ENCODE data around the gene SOX6. TPM values are rescaled to one million over a fixed set of nuclear protein-coding genes. Genes with fewer than 3 reads are reported as not detected.

SOX6 gene
- total RNA-seq, 1 experiment from 2014 or later = not detected

DNA sequence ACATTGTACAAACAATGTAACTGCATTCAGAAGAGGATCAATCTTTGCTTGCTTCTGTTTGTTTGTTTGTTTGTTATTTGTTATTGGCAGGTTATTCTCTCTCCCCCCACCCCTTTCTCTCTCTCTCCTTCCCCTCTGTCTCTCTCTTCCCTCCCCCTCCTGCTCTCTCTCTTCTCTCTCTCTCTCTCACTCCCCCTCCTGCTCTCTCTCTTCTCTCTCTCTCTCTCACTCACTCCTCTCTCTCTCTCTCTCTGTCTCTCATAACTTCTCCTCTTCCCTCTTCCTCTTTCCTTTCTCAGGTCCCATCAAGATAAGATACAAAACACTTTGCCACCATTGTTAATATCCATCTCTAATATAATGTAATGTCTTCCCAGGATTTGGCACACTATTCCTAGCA, 236.3 kb downstream of the SOX6 start:
- Histone ChIP-seq H3K23me2 (ENCODE audit: insufficient read length, low read depth, low read length, poor library complexity, severe bottlenecking) (no peaks in the 10 kb centered on the region), H3K27me3 (ENCODE audit: insufficient read depth, low read length) (no peaks in the 10 kb centered on the region), H3K9me3 (ENCODE audit: control insufficient read depth, low read depth, low read length) (no peaks in the 10 kb centered on the region), H2AK5ac (ENCODE audit: insufficient read length, low read length) (no peak overlapping the region), H3K18ac (ENCODE audit: insufficient read length, low read depth, low read length) (no peak overlapping the region), H4K91ac (ENCODE audit: insufficient read length, low read depth, low read length) (no peak overlapping the region), H3K79me2 (ENCODE audit: insufficient read depth, low read length) (no peaks in the 10 kb centered on the region), H4K5ac (ENCODE audit: insufficient read length, low read depth, low read length) (no peak overlapping the region), H3K56ac (ENCODE audit: insufficient read length, low read depth, low read length) (no peak overlapping the region), H2BK15ac (ENCODE audit: low read depth, low read length) (no peak overlapping the region), H3K9ac (ENCODE audit: extremely low read depth, insufficient read length, low read length) (no peak overlapping the region), H2BK5ac (ENCODE audit: insufficient read length, low read length) (no peak overlapping the region), H3K4me1 (ENCODE audit: insufficient read depth, low read length) (no peaks in the 10 kb centered on the region), H3K27ac (ENCODE audit: insufficient read length, low read depth, low read length) (no peak overlapping the region), H4K20me1 (ENCODE audit: control insufficient read depth, insufficient read depth, insufficient read length) (no peaks in the 10 kb centered on the region), H3K23ac (ENCODE audit: insufficient read length, low read depth, low read length) (no peak overlapping the region), H3K79me1 (ENCODE audit: insufficient read depth, low read depth, low read length, poor library complexity, severe bottlenecking) (no peaks in the 10 kb centered on the region), H2BK20ac (ENCODE audit: low read depth, low read length, poor library complexity, severe bottlenecking) (no peak overlapping the region), H4K8ac (replicated peaks; ENCODE audit: insufficient read length, low read depth, low read length) (no peak overlapping the region), H2AFZ (ENCODE audit: low read length) (no peak overlapping the region), H3K4ac (ENCODE audit: low read depth, low read length) (no peak overlapping the region), H2BK12ac (ENCODE audit: insufficient read length, low read depth, low read length) (no peak overlapping the region), H3K4me2 (ENCODE audit: insufficient read depth, insufficient read length, low read length) (no peak overlapping the region), H2BK120ac (ENCODE audit: low read depth, low read length, poor library complexity, severe bottlenecking) (no peak overlapping the region), H3K14ac (ENCODE audit: insufficient read depth, low read length) (no peak overlapping the region), H3T11ph (ENCODE audit: low read length) (no peak overlapping the region)
- Mint-ChIP-seq H3K36me3 (ENCODE audit: insufficient read depth in 1 of 3, low read depth in 3 of 3) (no peaks in the 10 kb centered on the region), H3K27me3 (ENCODE audit: low read depth) (peaks cover 2% of the 10 kb centered on the region; the same call in 1 of the 2 replicates), H3K27ac (peak overlapping the region in 1 of 3 experiments; percentile 6; a peak in 1 of 7 replicates), H3K4me1 (peaks cover 4 to 7% of the 10 kb centered on the region in 2 experiments), H3K9me3 (no peaks in the 10 kb centered on the region), H3K4me3 (no peak overlapping the region)
- DNase-seq = no peak
- TF ChIP-seq, protein P1, sequence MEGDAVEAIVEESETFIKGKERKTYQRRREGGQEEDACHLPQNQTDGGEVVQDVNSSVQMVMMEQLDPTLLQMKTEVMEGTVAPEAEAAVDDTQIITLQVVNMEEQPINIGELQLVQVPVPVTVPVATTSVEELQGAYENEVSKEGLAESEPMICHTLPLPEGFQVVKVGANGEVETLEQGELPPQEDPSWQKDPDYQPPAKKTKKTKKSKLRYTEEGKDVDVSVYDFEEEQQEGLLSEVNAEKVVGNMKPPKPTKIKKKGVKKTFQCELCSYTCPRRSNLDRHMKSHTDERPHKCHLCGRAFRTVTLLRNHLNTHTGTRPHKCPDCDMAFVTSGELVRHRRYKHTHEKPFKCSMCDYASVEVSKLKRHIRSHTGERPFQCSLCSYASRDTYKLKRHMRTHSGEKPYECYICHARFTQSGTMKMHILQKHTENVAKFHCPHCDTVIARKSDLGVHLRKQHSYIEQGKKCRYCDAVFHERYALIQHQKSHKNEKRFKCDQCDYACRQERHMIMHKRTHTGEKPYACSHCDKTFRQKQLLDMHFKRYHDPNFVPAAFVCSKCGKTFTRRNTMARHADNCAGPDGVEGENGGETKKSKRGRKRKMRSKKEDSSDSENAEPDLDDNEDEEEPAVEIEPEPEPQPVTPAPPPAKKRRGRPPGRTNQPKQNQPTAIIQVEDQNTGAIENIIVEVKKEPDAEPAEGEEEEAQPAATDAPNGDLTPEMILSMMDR (conservative IDR thresholded peaks at IDR 0.05) = no peak
